IPS DF 19.7 (cell line): ENCODE results near the gene P2RY8.
"Not testable (repeated sequence)": the region's sequence is repeated elsewhere in the genome, so short reads cannot be mapped to it uniquely, and the experiment has no call there.

Experiments
- DNase-seq: peaks from one replicate; pipeline ENCODE4 v3.0.0-alpha.2; 2013; ENCODE audit warnings: low read depth, low spot score

Gene P2RY8

GRCh38 chrX:1537031-1537715, at the start of gene P2RY8:
P2RY8 (minus strand) TSS chrX:1537185; CDS start chrX:1466558, 70,627 bp downstream.
- no peak for DNase-seq

DNA sequence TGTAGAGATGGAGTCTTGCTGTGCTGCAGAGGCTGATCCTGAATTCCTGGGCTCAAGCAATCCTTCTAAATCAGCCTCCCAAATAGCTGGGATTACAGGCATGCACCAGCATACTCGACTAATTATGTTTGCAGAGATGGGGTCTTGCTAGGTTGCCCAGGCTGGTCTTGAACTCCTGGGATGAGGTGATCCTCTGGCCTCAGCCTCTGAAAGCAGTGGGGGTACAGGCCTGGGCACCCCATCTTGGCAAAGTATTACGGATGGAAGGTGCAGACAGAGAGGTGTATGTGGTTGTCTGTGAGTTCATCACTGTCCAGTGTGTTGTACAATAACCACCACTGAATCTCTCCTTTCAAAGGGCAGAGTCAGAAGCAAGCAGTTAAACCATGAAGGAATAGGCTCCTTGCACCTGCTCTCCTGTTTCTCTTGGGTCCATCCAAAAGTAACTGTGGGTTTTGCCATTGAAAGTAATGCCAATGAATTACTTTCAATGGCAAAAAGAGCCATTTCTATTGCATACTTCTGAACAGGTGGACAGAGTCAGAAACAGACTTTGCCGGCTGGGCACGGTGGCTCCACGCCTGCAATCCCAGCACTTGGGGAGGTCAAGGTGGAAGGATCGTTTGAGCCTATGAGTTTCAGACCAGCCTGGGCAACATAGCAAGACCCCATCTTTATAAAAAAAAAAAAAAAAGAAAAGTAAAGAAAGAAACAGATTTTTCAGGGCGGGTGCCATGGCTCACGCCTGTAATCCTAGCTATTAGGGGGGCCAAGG, 47.4 kb upstream of the P2RY8 start:
- DNase-seq: no peak

GRCh38 chrX:1582686-1583437, 45.9 kb upstream of the P2RY8 start:
- no peak for DNase-seq

- DNase-seq: no peak
Measured at GRCh38 chrX:1581132-1581531, 44.1 kb upstream of the P2RY8 start.

DNA sequence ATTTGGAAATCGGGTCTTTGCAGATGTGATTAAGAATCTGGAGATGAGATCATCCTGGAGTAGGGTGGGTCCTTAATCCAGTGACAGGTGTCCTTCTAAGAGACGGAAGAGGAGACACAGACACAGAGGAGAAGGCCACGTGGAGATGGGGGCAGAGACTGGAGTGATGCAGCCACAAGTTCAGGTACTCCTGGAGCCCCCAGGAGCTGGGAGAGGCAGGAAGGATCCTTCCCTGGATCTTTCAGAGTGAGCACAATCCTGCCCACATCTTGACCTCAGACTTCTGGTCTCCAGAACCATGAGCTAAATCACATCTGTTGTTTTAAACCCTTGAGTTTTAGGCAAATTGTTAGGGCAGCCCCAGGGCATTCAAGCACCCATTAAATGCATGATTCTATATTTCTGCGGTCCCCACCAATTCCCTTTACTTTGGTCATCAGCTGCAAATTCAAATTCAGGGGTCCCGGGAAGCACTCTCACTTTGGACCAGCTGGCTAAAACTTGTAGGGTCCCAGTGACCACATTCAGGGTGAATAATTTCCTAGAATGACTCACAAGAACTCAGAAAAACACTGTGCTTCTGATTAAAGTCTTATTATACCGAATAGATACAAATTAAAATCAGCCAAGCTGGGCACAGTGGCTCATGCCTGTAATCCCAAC, 41.7 kb upstream of the P2RY8 start:
- DNase-seq: no peak

- no peak for DNase-seq
Measured at GRCh38 chrX:1577845-1578244, 40.9 kb upstream of the P2RY8 start.

DNA sequence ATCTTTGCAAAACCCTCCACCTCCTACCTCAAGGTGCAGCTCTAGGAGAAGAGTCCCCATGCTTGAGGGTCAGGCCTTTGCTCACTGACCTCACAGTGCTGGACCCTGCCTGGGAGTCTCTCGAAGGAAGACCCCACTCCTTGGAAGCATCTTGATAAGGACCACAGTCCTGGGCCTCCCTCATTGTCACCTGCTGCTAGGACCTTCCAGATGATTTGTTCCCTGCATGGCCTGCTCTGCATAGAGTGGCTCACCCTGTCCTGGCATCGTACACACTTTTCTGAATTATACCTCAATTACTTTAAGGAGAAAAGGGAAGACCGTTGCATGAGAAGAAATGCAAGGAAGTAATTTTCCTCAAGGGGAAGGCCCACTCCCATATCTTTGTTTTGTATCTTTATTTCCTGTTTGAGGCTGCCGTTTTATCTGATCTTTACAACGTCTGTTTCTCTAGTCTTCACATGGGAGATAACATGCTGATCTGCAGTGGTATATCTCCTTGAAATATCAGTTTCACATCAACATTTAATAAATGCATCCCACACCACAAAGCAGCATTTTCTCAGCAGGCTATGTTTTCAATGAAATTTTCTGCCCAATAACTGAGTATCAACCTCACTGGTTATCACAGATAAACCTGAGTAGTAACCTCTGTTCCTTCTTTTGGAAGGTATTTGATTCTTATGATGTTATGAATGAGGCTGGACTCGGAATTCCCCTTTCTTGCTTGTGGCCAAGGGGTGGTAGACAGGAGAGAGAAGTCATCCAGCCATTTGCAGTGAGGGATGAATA, 39.4 kb upstream of the P2RY8 start:
- DNase-seq: no peak

DNA sequence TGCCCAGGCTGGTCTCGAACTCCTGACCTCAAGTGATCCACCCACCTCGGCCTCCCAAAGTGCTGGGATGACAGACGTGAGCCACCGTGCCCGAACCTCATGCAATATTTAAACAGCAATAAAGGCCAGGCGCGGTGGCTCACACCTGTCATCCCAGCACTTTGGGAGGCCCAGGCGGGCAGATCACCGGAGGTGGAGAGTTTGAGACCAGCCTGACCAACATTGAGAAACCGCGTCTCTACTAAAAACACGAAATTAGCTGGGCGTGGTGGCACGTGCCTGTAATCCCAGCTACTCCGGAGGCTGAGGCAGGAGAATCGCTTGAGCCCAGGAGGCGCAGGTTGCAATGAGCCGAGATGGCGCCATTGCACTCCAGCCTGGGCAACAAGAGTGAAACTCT, 37.2 kb upstream of the P2RY8 start:
- DNase-seq: not testable (repeated sequence)

DNA sequence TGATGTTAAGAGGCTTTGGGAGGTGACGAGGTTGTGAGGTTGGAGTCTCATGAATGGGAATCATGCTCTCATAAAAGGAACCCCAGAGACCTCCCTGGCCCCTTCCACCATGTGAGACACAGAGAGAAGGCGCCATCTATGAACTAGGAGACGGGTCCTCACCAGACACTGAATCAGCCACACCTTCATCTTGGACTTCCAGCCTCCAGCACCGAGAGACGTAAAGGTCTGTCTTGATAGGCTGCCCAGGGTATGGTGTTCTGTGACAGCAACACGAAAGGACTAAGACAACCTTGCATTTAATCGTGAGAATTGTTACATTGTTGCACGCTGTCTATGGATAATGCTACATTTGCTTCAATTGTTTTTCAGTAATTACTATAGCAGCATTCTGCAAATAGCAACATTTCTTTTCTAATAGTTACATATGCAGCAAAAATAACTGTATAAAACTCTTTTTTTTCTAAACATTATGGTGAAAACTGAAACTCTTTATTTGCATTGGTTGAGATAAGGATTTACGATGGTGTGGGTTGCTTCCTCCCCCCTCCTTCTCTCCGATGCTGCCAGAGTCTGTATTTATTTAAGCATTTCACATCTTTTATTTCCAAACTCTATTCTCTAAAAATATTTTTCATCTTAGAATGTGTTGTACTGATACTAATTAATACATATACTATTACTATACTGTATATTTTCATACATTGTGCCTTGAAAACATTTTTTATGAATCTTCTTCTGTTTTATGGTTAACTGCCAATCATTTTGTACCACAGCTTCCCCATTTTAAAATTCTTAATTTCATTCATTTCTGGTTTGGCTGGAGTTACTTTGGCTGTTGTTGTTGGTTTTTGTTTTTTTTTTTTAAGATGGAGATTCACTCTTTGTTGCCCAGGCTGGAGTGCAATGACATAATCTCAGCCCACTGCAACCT, 28.0 kb upstream of the P2RY8 start:
- DNase-seq: no peak

GRCh38 chrX:1564077-1564476, 27.1 kb upstream of the P2RY8 start:
- DNase-seq: not testable (repeated sequence)

- no peak for DNase-seq
Measured at GRCh38 chrX:1561164-1561563, 24.2 kb upstream of the P2RY8 start.

DNA sequence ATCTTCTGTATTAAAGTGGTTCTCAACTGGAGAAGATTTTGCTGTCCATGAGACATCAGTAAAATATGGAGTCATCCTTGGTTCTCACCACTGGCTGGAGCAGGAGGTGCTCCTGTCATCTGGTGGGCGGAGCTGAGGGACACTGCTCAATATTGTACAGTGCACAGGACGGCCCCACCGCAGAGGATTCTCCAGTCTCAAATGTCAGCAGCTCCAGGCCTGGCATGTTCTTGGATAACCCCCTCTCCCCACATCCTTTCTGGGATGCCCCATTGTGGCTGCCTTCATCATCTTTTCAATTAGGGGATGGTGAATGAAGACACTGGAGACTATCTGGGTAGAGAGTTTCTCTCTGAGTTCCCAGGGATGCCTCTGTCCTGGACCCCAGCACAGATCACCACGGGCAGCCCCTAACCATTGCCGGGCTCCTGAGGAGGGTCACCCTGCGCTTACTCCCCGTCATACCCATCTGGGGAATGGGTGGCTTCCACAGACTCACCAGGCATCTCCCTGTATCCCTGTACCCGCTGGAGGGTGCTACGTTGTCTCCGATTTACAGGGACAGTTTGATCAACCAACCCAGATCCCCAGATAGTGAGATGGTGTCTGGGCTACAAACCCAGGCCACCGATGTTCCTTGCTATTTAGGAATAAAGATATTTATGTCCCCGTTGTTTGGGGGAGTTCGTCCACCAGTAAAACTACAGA, 21.9 kb upstream of the P2RY8 start:
- no peak for DNase-seq

DNA sequence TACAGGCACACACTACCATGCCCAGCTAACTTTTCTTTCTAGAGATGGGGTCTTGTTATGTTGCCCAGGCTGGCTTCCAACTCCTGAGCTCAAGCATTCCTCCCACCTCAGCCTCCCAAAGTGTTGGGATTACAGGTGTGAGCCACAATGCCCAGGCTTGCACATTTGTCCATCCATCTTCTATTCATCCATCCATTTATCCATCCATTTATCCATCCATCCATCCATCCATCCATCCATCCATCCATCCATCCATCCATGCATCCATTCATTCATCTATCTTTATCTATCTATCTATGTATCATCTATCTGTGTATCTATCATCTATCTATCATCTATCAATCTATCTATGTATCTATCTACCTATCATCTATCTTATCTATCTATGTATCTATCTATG, 20.5 kb upstream of the P2RY8 start:
- DNase-seq: not testable (repeated sequence)

GRCh38 chrX:1555370-1555769, 18.4 kb upstream of the P2RY8 start:
- no peak for DNase-seq

DNA sequence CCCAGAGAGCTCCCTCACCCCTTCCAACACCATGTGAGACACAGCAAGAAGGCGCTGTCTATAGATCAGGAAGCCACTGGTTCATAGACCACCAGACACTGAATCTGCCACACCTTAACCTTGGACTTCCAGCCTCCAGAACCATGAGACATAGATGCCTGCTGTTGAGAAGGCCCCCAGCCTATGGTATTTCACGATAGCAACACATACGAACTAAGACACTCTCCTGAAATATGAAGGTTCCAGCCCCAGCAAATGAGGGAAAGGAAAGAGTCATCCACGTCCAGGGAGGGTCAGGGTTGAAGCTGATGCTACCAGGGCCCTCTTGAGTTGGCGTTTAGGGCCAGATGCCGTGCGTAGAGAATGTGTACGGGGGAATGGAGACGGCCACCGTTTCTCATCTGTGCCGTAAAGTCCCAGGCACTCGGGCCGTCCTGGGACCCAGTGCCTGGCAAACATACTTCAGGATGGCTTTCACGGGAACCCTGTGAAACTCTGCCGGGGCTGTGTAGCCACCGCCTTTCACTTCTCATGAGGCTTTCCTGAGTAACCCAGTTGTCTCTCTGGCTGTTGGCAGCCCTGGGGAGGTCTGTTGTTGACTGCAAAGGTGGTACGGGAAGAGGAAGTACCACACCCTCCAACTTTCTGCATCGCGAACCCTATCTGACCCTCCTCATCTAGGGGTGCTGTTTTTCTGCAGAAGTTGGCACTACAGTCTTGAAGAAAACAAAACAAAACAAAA, 17.7 kb upstream of the P2RY8 start:
- DNase-seq: no peak

DNA sequence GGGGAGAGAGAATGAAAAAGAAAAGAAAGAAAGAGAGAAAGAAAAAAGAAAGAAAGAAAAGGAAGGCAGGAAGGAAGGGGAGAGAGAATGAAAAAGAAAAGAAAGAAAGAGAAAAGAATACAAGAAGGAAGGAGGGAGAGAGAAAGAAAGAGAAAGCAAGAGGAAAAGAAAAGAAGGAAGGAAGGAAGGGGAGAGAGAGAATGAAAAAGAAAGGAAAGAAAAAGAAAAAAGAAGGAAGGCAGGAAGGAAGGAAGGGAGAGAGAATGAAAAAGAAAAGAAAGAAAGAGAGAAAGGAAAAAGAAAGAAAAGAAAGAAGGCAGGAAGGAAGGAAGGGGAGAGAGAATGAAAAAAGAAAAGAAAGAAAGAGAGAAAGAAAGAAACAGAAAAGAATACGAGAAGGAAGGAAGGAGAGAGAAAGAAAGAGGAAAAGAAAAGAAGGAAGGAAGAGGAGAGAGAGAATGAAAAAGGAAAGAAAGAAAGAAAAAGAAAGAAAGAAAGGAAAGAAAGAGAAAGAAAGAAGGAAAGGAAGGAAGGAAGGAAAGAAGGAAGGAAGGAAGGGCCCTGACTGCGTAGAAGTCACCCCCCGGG, 15.1 kb upstream of the P2RY8 start:
- DNase-seq: no peak

DNA sequence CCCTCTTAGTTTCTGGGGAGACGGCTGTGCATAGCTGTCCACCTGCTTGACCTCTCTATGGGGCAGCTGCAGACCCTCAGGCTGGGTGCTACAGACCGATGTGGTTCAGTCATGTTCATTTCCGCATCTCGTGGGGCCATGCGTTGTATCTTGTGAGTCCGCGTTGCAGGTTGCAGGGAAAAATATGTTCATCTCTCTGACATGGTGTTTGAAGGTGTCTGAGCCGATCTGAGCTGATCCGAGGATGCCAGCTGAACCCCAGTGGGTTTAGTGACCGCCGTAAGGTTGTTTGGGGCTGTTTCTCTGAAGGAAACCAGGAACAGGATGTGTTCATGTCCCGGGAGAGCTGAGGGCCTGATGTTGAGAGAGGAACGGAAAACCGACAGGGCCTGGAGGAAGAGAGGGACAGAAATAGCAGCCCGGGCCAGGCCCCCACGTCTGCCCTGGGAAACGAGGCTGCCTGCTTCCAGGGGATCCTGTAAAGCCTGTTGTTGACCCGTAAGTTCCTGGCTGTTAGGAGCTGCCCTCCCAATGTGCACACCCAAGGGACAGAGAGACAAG, 9.8 kb upstream of the P2RY8 start:
- DNase-seq: no peak
